ENCODE measurements around the gene DNMT1.

DNA sequence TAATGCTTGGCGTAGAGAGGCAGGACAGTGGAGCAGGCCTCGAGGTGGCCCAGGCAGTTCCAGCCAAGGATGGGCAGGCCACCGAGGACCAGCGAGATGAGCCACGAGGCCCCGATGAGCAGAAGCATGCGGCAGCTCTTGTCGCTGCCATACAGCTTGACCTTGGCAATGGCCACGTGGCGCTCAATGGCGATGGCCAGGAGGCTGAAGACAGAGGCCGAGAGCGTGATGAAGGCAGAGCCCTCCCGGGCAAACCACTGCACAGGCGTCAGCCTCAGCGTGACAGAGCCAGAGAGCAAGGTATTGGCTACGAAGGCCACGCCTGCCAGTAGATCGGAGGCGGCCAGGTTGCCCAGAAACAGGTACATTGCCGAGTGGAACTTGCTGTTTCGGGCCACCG, 29.6 kb upstream of the DNMT1 start:
- TF ChIP-seq EZH2 (IDR thresholded peaks at IDR 0.05; ENCODE audit: borderline replicate concordance, insufficient read depth, low read length, poor library complexity, severe bottlenecking) (no peak), RAD21 (conservative IDR thresholded peaks at IDR 0.05) (no peak), EP300 (conservative IDR thresholded peaks at IDR 0.05; ENCODE audit: poor library complexity, severe bottlenecking) (no peak), POLR2AphosphoS5 (IDR thresholded peaks at IDR 0.05) (no peak), SMC3 (conservative IDR thresholded peaks at IDR 0.05; ENCODE audit: poor library complexity) (no peak), TAF1 (IDR thresholded peaks at IDR 0.05; ENCODE audit: low read depth) (no peak), MXI1 (conservative IDR thresholded peaks at IDR 0.05; ENCODE audit: poor library complexity, severe bottlenecking) (no peak)
- TF ChIP-seq, protein P1, sequence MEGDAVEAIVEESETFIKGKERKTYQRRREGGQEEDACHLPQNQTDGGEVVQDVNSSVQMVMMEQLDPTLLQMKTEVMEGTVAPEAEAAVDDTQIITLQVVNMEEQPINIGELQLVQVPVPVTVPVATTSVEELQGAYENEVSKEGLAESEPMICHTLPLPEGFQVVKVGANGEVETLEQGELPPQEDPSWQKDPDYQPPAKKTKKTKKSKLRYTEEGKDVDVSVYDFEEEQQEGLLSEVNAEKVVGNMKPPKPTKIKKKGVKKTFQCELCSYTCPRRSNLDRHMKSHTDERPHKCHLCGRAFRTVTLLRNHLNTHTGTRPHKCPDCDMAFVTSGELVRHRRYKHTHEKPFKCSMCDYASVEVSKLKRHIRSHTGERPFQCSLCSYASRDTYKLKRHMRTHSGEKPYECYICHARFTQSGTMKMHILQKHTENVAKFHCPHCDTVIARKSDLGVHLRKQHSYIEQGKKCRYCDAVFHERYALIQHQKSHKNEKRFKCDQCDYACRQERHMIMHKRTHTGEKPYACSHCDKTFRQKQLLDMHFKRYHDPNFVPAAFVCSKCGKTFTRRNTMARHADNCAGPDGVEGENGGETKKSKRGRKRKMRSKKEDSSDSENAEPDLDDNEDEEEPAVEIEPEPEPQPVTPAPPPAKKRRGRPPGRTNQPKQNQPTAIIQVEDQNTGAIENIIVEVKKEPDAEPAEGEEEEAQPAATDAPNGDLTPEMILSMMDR (IDR thresholded peaks at IDR 0.05; ENCODE audit: poor library complexity, severe bottlenecking): no peak
- TF ChIP-seq, protein P2, sequence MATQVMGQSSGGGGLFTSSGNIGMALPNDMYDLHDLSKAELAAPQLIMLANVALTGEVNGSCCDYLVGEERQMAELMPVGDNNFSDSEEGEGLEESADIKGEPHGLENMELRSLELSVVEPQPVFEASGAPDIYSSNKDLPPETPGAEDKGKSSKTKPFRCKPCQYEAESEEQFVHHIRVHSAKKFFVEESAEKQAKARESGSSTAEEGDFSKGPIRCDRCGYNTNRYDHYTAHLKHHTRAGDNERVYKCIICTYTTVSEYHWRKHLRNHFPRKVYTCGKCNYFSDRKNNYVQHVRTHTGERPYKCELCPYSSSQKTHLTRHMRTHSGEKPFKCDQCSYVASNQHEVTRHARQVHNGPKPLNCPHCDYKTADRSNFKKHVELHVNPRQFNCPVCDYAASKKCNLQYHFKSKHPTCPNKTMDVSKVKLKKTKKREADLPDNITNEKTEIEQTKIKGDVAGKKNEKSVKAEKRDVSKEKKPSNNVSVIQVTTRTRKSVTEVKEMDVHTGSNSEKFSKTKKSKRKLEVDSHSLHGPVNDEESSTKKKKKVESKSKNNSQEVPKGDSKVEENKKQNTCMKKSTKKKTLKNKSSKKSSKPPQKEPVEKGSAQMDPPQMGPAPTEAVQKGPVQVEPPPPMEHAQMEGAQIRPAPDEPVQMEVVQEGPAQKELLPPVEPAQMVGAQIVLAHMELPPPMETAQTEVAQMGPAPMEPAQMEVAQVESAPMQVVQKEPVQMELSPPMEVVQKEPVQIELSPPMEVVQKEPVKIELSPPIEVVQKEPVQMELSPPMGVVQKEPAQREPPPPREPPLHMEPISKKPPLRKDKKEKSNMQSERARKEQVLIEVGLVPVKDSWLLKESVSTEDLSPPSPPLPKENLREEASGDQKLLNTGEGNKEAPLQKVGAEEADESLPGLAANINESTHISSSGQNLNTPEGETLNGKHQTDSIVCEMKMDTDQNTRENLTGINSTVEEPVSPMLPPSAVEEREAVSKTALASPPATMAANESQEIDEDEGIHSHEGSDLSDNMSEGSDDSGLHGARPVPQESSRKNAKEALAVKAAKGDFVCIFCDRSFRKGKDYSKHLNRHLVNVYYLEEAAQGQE (IDR thresholded peaks at IDR 0.05; ENCODE audit: borderline replicate concordance): no peak
